Adipocyte (in vitro differentiated cells): ENCODE data around the gene KLHL29.

Experiments
- DNase-seq: peaks from one replicate; pipeline ENCODE4 v3.0.0-alpha.2; 2015; ENCODE audit warnings: low read depth
- H3K27me3 ChIP-seq: replicated peaks from 2 replicates; pipeline ENCODE4 v1.7.0; 2013; ENCODE audit warnings: mild to moderate bottlenecking, low read length, moderate library complexity; ENCODE audit not compliant: control insufficient read depth, insufficient read depth
- H3K36me3 ChIP-seq: 2 replicates; pipeline ENCODE4 v1.7.0; 2013; ENCODE audit warnings: low read length, mild to moderate bottlenecking, moderate library complexity; ENCODE audit not compliant: control insufficient read depth, insufficient read depth, severe bottlenecking
- H3K4me1 ChIP-seq: 2 replicates; pipeline ENCODE4 v1.7.0; 2013; ENCODE audit warnings: mild to moderate bottlenecking, low read length, moderate library complexity; ENCODE audit not compliant: control insufficient read depth, insufficient read depth
- H3K4me3 ChIP-seq: 2 replicates; pipeline ENCODE4 v1.7.0; 2013; ENCODE audit warnings: mild to moderate bottlenecking, low read length, moderate library complexity
- H3K9ac ChIP-seq: 2 replicates; pipeline ENCODE4 v1.7.0; 2013; ENCODE audit warnings: mild to moderate bottlenecking, low read length, moderate library complexity
- H3K9me3 ChIP-seq: 2 replicates; pipeline ENCODE4 v1.7.0; 2013; ENCODE audit warnings: mild to moderate bottlenecking, low read length, moderate library complexity; ENCODE audit not compliant: control insufficient read depth

The KLHL29 gene

DNA sequence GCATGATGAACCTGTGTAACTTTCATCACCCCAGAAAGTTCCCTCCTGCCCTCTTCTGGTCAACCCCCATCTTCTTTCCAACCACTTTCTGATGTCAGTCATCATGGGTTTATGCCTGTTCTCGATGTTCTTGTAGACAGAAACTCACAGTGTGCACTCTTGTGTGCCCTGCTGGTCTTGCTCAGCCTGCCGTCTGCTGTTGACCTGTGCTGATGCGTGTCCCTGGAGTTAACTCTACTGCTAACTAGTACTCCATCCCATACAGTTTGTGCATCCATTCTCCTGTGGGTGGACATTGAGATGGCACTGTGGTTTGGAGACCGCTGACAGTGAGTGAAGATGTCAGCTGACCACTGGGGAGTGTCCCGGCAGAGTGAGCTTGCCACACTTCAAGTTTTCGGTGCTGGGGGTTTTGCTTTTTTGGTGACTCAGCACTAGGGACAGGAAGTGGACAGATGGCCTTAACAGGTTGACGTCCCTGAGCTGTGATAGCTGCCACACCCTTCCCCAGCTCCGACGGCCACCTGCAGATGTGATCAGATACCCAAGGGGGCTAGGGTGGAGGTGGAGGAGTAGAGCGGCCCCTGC is 14.8 kb downstream of the KLHL29 start:
- Histone ChIP-seq H3K27me3 (no peaks in the 10 kb centered on the region), H3K9ac (no peak overlapping the region), H3K4me1 (peaks cover 25% of the 10 kb centered on the region), H3K9me3 (no peaks in the 10 kb centered on the region), H3K36me3 (no peaks in the 10 kb centered on the region), H3K4me3 (no peak overlapping the region)
- DNase-seq = no peak

DNA sequence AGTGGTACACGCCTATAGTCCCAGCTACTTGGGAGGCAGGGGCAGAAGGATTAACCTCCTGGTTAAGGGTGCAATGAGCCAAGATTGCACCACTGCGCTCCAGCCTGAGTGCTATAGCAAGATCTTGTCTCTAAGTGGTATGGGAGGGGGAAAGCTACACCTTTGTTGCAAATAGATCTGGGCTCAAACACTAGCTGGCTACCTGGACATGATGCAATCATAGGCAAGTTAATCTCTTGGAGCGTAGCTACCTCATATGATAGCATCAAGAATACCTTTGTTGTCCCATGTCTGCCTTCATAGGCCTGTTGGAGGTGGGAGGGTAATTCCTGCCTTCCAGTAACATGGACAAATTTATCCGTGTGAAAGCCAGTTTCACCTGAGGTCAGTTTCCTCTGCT is 15.7 kb downstream of the KLHL29 start:
- Histone ChIP-seq H3K9ac (no peak overlapping the region), H3K27me3 (no peaks in the 10 kb centered on the region), H3K9me3 (no peaks in the 10 kb centered on the region), H3K36me3 (no peaks in the 10 kb centered on the region), H3K4me1 (peaks cover 25% of the 10 kb centered on the region), H3K4me3 (no peak overlapping the region)
- DNase-seq = no peak

- H3K27me3 ChIP-seq = no peaks in the 10 kb centered on the region
- no peaks in the 10 kb centered on the region for H3K36me3 ChIP-seq
- H3K4me1 ChIP-seq = peaks cover 25% of the 10 kb centered on the region
- no peaks in the 10 kb centered on the region for H3K9me3 ChIP-seq
- no peak overlapping the region for H3K9ac ChIP-seq
- no peak overlapping the region for H3K4me3 ChIP-seq
- no peak for DNase-seq
Observed at GRCh38 chr2:23401427-23402204, 16.6 kb downstream of the KLHL29 start.

DNA sequence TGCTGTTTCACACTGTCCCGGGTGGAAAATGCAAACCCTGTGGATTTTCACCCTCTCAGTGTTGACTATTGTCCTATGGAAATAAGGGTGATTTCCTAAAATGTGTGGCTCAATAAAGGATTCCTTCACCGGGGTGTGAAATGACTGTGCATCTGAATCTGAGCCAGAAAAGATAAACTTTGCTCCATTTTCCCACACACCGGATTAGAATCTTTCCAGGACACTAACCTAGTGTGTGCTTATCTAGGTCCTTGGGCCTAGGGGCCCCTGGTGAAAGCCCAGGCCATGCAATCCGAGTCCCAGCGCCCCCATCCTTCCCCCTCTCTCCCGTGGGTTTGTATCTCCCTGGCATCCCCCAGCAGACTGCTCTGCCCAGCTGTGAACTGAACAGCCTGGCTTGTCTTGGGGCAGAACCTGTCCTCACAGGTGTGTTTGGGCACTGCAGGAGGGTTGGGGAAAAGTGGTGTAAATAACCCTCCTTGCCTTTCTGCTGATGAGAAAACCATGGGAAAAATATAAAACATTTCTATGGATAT is 17.3 kb downstream of the KLHL29 start:
- H3K4me1 ChIP-seq = peaks cover 25% of the 10 kb centered on the region
- no peaks in the 10 kb centered on the region for H3K9me3 ChIP-seq
- no peak for DNase-seq
- H3K27me3 ChIP-seq = no peaks in the 10 kb centered on the region
- no peak overlapping the region for H3K4me3 ChIP-seq
- no peaks in the 10 kb centered on the region for H3K36me3 ChIP-seq
- no peak overlapping the region for H3K9ac ChIP-seq

GRCh38 chr2:23404426-23404825 is 19.4 kb downstream of the KLHL29 start:
- H3K4me1 ChIP-seq = peaks cover 25% of the 10 kb centered on the region
- H3K9ac ChIP-seq = peak overlapping the region; percentile 62
- no peaks in the 10 kb centered on the region for H3K36me3 ChIP-seq
- H3K4me3 ChIP-seq = peak overlapping the region; percentile 13
- peak; percentile 77 for DNase-seq
- no peaks in the 10 kb centered on the region for H3K9me3 ChIP-seq
- H3K27me3 ChIP-seq = no peaks in the 10 kb centered on the region

GRCh38 chr2:23409248-23409647 is 24.3 kb downstream of the KLHL29 start:
- Histone ChIP-seq H3K9ac (no peak overlapping the region), H3K4me1 (peaks cover 47% of the 10 kb centered on the region), H3K4me3 (no peak overlapping the region), H3K36me3 (no peaks in the 10 kb centered on the region), H3K9me3 (no peaks in the 10 kb centered on the region), H3K27me3 (no peaks in the 10 kb centered on the region)
- no peak for DNase-seq

DNA sequence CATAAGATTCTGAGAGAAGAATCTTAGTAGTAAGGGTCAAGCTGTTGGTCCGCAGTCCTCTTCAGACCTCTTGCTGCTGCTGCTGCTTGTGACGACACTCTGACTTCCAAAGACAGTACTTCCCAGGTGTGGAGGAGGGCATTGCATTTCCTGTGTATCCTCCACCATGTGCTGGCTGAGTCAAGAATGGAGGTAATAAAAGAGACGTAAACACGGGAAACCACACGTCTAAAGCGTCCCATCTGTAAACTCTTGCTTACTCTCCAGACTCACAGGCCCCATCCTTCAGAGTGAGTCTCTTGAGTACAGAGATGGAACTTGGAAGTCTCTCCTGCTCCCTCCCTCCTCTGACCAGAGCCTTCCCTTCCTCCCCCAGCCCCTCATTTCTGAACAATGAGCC is 25.6 kb downstream of the KLHL29 start:
- no peak for DNase-seq
- Histone ChIP-seq H3K4me1 (peaks cover 53% of the 10 kb centered on the region), H3K9ac (no peak overlapping the region)

GRCh38 chr2:23411752-23412431 is 26.9 kb downstream of the KLHL29 start:
- peaks cover 57% of the 10 kb centered on the region for H3K4me1 ChIP-seq
- peak overlapping the region; percentile 65 for H3K4me3 ChIP-seq
- H3K9me3 ChIP-seq = no peaks in the 10 kb centered on the region
- peak; percentile 90 for DNase-seq
- peak overlapping the region; percentile 60 for H3K9ac ChIP-seq
- H3K27me3 ChIP-seq = no peaks in the 10 kb centered on the region
- no peaks in the 10 kb centered on the region for H3K36me3 ChIP-seq

More for the DNA sequence above, 25.6 kb downstream of the KLHL29 start:
- H3K27me3 ChIP-seq = no peaks in the 10 kb centered on the region
- no peaks in the 10 kb centered on the region for H3K9me3 ChIP-seq
- H3K36me3 ChIP-seq = no peaks in the 10 kb centered on the region
- no peak overlapping the region for H3K4me3 ChIP-seq

DNA sequence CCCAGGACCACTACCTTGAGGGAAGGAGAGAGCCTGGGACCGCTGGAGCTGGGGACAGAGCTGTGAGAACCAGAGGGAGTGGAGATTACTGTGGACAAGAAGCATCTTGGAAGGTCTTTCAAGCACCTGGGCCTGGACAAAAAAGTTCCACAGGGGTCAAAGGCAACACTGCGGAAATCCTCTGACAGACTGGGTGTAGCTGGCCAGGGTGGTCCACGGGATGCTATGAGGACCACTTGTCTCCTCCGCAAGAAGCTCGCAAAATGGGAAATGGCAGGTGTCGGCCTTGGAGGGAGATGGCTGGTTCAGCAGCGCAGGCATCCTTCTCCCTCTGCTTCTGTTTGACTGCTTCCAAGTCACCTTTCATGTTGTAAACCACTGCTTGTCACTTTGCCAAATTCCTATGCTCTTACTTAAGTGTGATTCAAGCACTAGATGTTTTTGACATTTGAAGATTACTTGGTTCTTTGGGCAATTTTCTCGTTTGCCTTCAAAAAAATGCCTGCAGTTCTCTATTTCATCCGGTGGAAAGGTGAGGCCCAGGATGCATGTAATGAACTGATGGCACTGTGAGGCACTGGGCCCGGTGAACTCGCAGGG is 27.7 kb downstream of the KLHL29 start:
- peak overlapping the region; percentile 37 for H3K4me3 ChIP-seq
- peak overlapping the region; percentile 60 for H3K9ac ChIP-seq
- H3K4me1 ChIP-seq = peaks cover 63% of the 10 kb centered on the region
- H3K27me3 ChIP-seq = no peaks in the 10 kb centered on the region
- no peaks in the 10 kb centered on the region for H3K9me3 ChIP-seq
- no peaks in the 10 kb centered on the region for H3K36me3 ChIP-seq
- DNase-seq = peak; percentile 46

DNA sequence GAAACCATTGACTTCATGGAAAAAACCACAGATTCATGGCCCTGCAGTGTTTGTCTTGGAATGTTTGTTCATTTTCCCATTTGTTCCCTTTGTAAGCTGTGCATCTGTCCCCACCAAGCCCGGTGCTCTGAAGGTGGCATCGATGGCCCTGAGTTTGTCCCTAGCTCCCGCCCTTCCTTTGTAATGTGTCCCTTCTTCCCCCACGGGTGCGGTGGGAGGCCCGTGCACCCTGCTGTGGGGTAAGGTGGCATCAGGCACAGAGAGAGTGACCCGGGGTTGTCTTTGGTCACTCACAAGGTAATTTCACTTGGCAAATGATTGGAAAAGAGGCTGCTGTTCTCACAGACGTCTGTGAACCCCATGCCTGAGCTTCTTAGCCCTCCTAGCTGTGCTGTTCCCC is 28.7 kb downstream of the KLHL29 start:
- Histone ChIP-seq H3K9me3 (no peaks in the 10 kb centered on the region), H3K36me3 (no peaks in the 10 kb centered on the region), H3K27me3 (no peaks in the 10 kb centered on the region), H3K4me3 (no peak overlapping the region), H3K9ac (no peak overlapping the region), H3K4me1 (peaks cover 73% of the 10 kb centered on the region)
- no peak for DNase-seq

GRCh38 chr2:23414106-23414505 is 29.1 kb downstream of the KLHL29 start:
- no peaks in the 10 kb centered on the region for H3K36me3 ChIP-seq
- peaks cover 78% of the 10 kb centered on the region for H3K4me1 ChIP-seq
- H3K4me3 ChIP-seq = no peak overlapping the region
- H3K27me3 ChIP-seq = no peaks in the 10 kb centered on the region
- peak overlapping the region; percentile 40 for H3K9ac ChIP-seq
- H3K9me3 ChIP-seq = no peaks in the 10 kb centered on the region
- no peak for DNase-seq
